Gastrocnemius medialis (tissue), 4 donors: ENCODE measurements around the gene MAGI1.

Source experiments
- CTCF ChIP-seq, 5 experiments: fragments of 450-650 bp in 3 of 5; fragments of 200-600 bp in 2 of 5; sonication (generic) in 2 of 5; IDR thresholded peaks in 4 of 5; conservative IDR thresholded peaks in 1 of 5; 1 replicate in 4 of 5; 2 replicates in 1 of 5; pipeline ENCODE4 v1.5.1; 2016 to 2019; ENCODE audit warnings: antibody characterized with exemption in 5 of 5, mild to moderate bottlenecking in 3 of 5, moderate library complexity in 3 of 5
- POLR2A ChIP-seq, 2 donors: fragments of 450-650 bp; IDR thresholded peaks; one replicate each; pipeline ENCODE4 v1.6.1; 2017; ENCODE audit warnings: antibody characterized with exemption in 2 of 2, mild to moderate bottlenecking in 2 of 2, moderate library complexity in 2 of 2

GRCh38 chr3:65814845-65815578 lies 223.7 kb downstream of the MAGI1 start:
- TF ChIP-seq CTCF (IDR thresholded peaks at IDR 0.05 in 4 of 5, conservative IDR thresholded peaks at IDR 0.05 in 1 of 5), result no peak
- TF ChIP-seq POLR2A (IDR thresholded peaks at IDR 0.05), result no peak
